OCI-LY3 (cell line): ENCODE data around the gene IRF2BP1.

Source experiments
- EZH2phosphoT487 ChIP-seq: fragments of 200-600 bp; shearing (Covaris generic); IDR thresholded peaks from 2 replicates; pipeline ENCODE4 v1.6.1; 2018; ENCODE audit warnings: antibody characterized with exemption, mixed run types, low read depth
- TF ChIP-seq, protein P1 (sequence below): fragments of 200-600, 300-600 bp; sonication (generic); IDR thresholded peaks from 2 replicates; pipeline ENCODE4 v1.5.1; 2014; ENCODE audit warnings: antibody characterized with exemption, low read length, low read depth

DNA sequence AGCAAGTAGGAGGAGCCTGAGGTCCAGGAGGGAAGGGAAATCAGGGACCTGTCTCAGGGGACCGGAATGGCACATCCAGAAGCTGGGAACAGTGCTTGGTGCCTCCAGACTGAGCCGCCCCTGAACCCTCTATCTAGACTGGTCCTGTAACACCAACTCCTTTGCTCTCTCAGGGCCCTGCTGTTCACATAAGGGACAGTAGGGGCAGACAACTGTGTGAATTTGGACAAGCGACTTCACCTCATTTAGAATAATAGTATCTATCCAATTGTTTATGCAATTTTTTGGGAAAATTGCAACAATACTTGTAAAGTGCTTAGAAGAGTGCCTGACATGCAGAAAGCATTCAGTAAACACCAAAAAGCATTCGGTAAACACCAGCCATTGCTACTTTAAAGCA lies 37.0 kb downstream of the IRF2BP1 start:
- TF ChIP-seq, protein P1, sequence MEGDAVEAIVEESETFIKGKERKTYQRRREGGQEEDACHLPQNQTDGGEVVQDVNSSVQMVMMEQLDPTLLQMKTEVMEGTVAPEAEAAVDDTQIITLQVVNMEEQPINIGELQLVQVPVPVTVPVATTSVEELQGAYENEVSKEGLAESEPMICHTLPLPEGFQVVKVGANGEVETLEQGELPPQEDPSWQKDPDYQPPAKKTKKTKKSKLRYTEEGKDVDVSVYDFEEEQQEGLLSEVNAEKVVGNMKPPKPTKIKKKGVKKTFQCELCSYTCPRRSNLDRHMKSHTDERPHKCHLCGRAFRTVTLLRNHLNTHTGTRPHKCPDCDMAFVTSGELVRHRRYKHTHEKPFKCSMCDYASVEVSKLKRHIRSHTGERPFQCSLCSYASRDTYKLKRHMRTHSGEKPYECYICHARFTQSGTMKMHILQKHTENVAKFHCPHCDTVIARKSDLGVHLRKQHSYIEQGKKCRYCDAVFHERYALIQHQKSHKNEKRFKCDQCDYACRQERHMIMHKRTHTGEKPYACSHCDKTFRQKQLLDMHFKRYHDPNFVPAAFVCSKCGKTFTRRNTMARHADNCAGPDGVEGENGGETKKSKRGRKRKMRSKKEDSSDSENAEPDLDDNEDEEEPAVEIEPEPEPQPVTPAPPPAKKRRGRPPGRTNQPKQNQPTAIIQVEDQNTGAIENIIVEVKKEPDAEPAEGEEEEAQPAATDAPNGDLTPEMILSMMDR, result no peak
- no peak for TF ChIP-seq EZH2phosphoT487
